HepG2 (cell line): ENCODE measurements around the gene TPRG1L. TPM values are rescaled to one million over a fixed set of nuclear protein-coding genes. Genes with fewer than 3 reads are reported as not detected.

ENCODE experiments used
- GATAD2A ChIP-seq: IDR thresholded peaks from 2 replicates; pipeline ENCODE4 v1.6.1; 2016
- HDAC6 ChIP-seq: fragments of 200-600 bp; sonication (generic); IDR thresholded peaks from 2 replicates; pipeline ENCODE4 v1.7.0; 2017; ENCODE audit warnings: mild to moderate bottlenecking, antibody characterized with exemption, low read length, low read depth
- HNRNPL ChIP-seq: fragments of 200-400 bp; formaldehyde crosslinking; IDR thresholded peaks from 2 replicates; pipeline ENCODE4 v1.6.1; 2017; ENCODE audit warnings: mild to moderate bottlenecking, low read depth, low read length
- MEIS2 ChIP-seq: sonication (generic); formaldehyde crosslinking; IDR thresholded peaks from 2 replicates; pipeline ENCODE4 v1.9.0; 2021; ENCODE audit warnings: mild to moderate bottlenecking, missing genetic modification reagents
- MTF2 ChIP-seq: sonication (generic); formaldehyde crosslinking; IDR thresholded peaks from 2 replicates; pipeline ENCODE4 v1.5.0; 2020; ENCODE audit warnings: missing genetic modification reagents, borderline replicate concordance
- ONECUT2 ChIP-seq: sonication (generic); formaldehyde crosslinking; IDR thresholded peaks from 2 replicates; pipeline ENCODE4 v1.4.0; 2020; ENCODE audit warnings: missing genetic modification reagents
- PHB2 ChIP-seq: fragments of 450-650 bp; IDR thresholded peaks from 2 replicates; pipeline ENCODE4 v1.6.1; 2018; ENCODE audit not compliant: partially characterized antibody
- RBAK ChIP-seq: sonication (generic); formaldehyde crosslinking; IDR thresholded peaks from 2 replicates; pipeline ENCODE4 v1.5.1; 2020; ENCODE audit warnings: mild to moderate bottlenecking, missing genetic modification reagents
- SATB2 ChIP-seq: sonication (generic); formaldehyde crosslinking; IDR thresholded peaks from 2 replicates; pipeline ENCODE4 v1.5.0; 2020; ENCODE audit warnings: missing genetic modification reagents
- TFDP2 ChIP-seq: sonication (generic); formaldehyde crosslinking; IDR thresholded peaks from 2 replicates; pipeline ENCODE4 v1.4.0; 2020; ENCODE audit warnings: missing genetic modification reagents
- ZBTB20 ChIP-seq: sonication (generic); formaldehyde crosslinking; IDR thresholded peaks from 2 replicates; pipeline ENCODE4 v1.8.1; 2023; ENCODE audit warnings: missing genetic modification reagents, low read depth, mild to moderate bottlenecking, borderline replicate concordance
- ZBTB44 ChIP-seq: sonication (generic); formaldehyde crosslinking; IDR thresholded peaks from 2 replicates; pipeline ENCODE4 v1.4.0; 2020; ENCODE audit warnings: missing genetic modification reagents
- ZC3H13 ChIP-seq: sonication (generic); formaldehyde crosslinking; IDR thresholded peaks from 2 replicates; pipeline ENCODE4 v1.8.1; 2023; ENCODE audit warnings: mild to moderate bottlenecking, missing genetic modification reagents, moderate library complexity
- ZC3H4 ChIP-seq: sonication (generic); formaldehyde crosslinking; IDR thresholded peaks from 2 replicates; pipeline ENCODE4 v1.4.0; 2020; ENCODE audit warnings: missing genetic modification reagents, borderline replicate concordance
- ZFP90 ChIP-seq: sonication (generic); formaldehyde crosslinking; IDR thresholded peaks from 2 replicates; pipeline ENCODE4 v1.8.0; 2022; ENCODE audit warnings: missing genetic modification reagents, mild to moderate bottlenecking, inconsistent platforms, borderline replicate concordance
- ZNF138 ChIP-seq: sonication (generic); formaldehyde crosslinking; IDR thresholded peaks from 2 replicates; pipeline ENCODE4 v1.5.0; 2020; ENCODE audit warnings: mild to moderate bottlenecking, low read depth, missing genetic modification reagents
- ZNF20 ChIP-seq: sonication (generic); formaldehyde crosslinking; IDR thresholded peaks from 2 replicates; pipeline ENCODE4 v1.4.0; 2020; ENCODE audit warnings: mild to moderate bottlenecking, moderate library complexity, missing genetic modification reagents
- ZNF333 ChIP-seq: sonication (generic); formaldehyde crosslinking; IDR thresholded peaks from 2 replicates; pipeline ENCODE4 v1.4.0; 2020; ENCODE audit warnings: mild to moderate bottlenecking, missing genetic modification reagents, borderline replicate concordance
- ZNF446 ChIP-seq: sonication (generic); formaldehyde crosslinking; IDR thresholded peaks from 2 replicates; pipeline ENCODE4 v1.5.0; 2020; ENCODE audit warnings: mild to moderate bottlenecking, missing genetic modification reagents
- ZNF451 ChIP-seq: sonication (generic); formaldehyde crosslinking; IDR thresholded peaks from 2 replicates; pipeline ENCODE4 v1.5.0; 2020; ENCODE audit warnings: mild to moderate bottlenecking, missing genetic modification reagents
- ZNF501 ChIP-seq: sonication (generic); formaldehyde crosslinking; IDR thresholded peaks from 2 replicates; pipeline ENCODE4 v1.5.1; 2020; ENCODE audit warnings: mild to moderate bottlenecking, moderate library complexity, missing genetic modification reagents
- ZNF562 ChIP-seq: sonication (generic); formaldehyde crosslinking; IDR thresholded peaks from 2 replicates; pipeline ENCODE4 v1.8.0; 2022; ENCODE audit warnings: missing genetic modification reagents, borderline replicate concordance
- ZNF605 ChIP-seq: sonication (generic); formaldehyde crosslinking; IDR thresholded peaks from 2 replicates; pipeline ENCODE4 v1.8.0; 2022; ENCODE audit warnings: mild to moderate bottlenecking, missing genetic modification reagents
- ZNF788 ChIP-seq: sonication (generic); formaldehyde crosslinking; IDR thresholded peaks from 2 replicates; pipeline ENCODE4 v1.5.0; 2020; ENCODE audit warnings: mild to moderate bottlenecking, missing genetic modification reagents, borderline replicate concordance
- ZNF816 ChIP-seq: sonication (generic); formaldehyde crosslinking; IDR thresholded peaks from 2 replicates; pipeline ENCODE4 v1.8.0; 2022; ENCODE audit warnings: missing genetic modification reagents, mild to moderate bottlenecking, borderline replicate concordance
- ZSCAN12 ChIP-seq: sonication (generic); formaldehyde crosslinking; IDR thresholded peaks from 2 replicates; pipeline ENCODE4 v1.9.0; 2021; ENCODE audit warnings: mild to moderate bottlenecking, missing genetic modification reagents
- ZSCAN21 ChIP-seq: sonication (generic); formaldehyde crosslinking; IDR thresholded peaks from 2 replicates; pipeline ENCODE4 v1.8.0; 2022; ENCODE audit warnings: mild to moderate bottlenecking, missing genetic modification reagents, moderate library complexity, borderline replicate concordance
- polyA plus RNA-seq, 8 experiments: library from polyadenylated mRNA; depleted of rRNA in 3 of 8; stranded (reverse) in 7 of 8; unstranded in 1 of 8; fragments of >200 nt; fragmentation: Illumina TruSeq in 4 of 8; extraction: Trizol in 4 of 8; gene quantifications; 2 replicates each; pipeline versions ENCODE4 v1.2.1 to v1.2.3, GENCODE V29; 2011 to 2016; ENCODE audit warnings: low read depth in 4 of 8, missing spikeins in 1 of 8, mixed read lengths in 1 of 8; ENCODE audit not compliant: insufficient read depth in 1 of 8
- total RNA-seq, 5 experiments: library from RNA; depleted of rRNA; stranded (reverse); fragments of >200 nt; fragmentation: Illumina TruSeq; extraction: Trizol; gene quantifications; 2 replicates each; pipeline ENCODE4 v1.2.3, GENCODE V29; 2016; ENCODE audit warnings: low read depth in 1 of 5
- TF ChIP-seq, protein P1 (sequence below): sonication (generic); formaldehyde crosslinking; IDR thresholded peaks from 2 replicates; pipeline ENCODE4 v1.9.0; 2021; ENCODE audit warnings: missing genetic modification reagents, borderline replicate concordance

Gene TPRG1L
- total and polyA plus RNA-seq, 2 of the 13 experiments (the other 11 are each of a cell fraction or from before 2014, with no cell fraction given): 21.3 to 37.4 TPM

DNA sequence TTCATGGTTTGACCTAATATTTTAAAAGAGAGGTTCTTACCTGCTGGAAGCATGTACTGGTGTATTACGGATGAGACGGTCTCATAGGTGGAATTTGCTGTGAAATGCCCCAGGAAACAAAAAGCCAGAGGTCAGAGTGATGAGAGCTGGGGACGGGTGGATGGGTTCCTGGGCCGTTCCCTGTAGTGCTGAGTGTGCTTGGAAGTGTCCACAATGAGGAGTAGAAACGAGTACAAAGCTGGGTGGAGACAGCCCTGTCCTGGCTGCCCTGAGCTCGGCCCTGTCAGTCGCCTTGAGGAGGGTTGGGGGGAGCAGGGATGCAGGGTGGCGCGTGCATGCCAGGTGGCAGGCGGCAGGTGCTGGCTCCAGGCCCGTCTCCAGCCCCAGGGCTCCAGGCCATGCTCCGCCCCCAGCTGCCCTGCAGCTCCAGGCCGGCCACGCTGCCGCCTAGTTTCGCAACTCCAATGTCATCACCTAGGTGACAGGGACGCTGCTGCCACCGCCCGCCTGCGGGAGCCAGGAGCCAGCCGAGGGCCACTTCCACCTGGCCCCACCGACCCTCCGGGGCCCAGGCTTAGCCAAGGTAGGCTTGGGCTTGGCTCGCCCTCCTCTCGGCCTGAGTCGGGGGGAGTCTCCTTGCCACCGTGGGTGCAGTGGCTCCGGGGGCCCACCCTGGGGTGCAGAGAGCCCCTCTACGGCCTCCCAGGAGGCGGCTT, 43.9 kb downstream of the TPRG1L start (continued):
- no peak for TF ChIP-seq PHB2
- TF ChIP-seq ZNF562 (CRISPR knock-in tag): no peak
- TF ChIP-seq ZC3H13 (CRISPR knock-in tag): no peak
- TF ChIP-seq ZSCAN21: peak; percentile 64; the same call in 1 of the 2 replicates
- TF ChIP-seq HDAC6: no peak
- TF ChIP-seq ZNF20 (CRISPR knock-in tag): no peak
- TF ChIP-seq, protein P1, sequence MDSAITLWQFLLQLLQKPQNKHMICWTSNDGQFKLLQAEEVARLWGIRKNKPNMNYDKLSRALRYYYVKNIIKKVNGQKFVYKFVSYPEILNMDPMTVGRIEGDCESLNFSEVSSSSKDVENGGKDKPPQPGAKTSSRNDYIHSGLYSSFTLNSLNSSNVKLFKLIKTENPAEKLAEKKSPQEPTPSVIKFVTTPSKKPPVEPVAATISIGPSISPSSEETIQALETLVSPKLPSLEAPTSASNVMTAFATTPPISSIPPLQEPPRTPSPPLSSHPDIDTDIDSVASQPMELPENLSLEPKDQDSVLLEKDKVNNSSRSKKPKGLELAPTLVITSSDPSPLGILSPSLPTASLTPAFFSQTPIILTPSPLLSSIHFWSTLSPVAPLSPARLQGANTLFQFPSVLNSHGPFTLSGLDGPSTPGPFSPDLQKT (CRISPR knock-in tag): no peak
- no peak for TF ChIP-seq ZBTB44 (CRISPR knock-in tag)
- no peak for TF ChIP-seq ONECUT2 (CRISPR knock-in tag)
- TF ChIP-seq ZNF333 (CRISPR knock-in tag): 0 out of 2 replicates have a peak, but pooled peaks have one; percentile 48
- TF ChIP-seq ZNF816 (CRISPR knock-in tag): no peak
- peak; percentile 80; the same call in 1 of the 2 replicates for TF ChIP-seq ZFP90 (CRISPR knock-in tag)
- TF ChIP-seq GATAD2A (CRISPR knock-in tag): peak; percentile 46
- peak; percentile 79 for TF ChIP-seq MEIS2
- TF ChIP-seq RBAK: peak; percentile 27; the same call in 1 of the 2 replicates
- no peak for TF ChIP-seq ZC3H4
- no peak for TF ChIP-seq ZSCAN12 (CRISPR knock-in tag)
- TF ChIP-seq ZNF446 (CRISPR knock-in tag): no peak
- no peak for TF ChIP-seq SATB2
- no peak for TF ChIP-seq ZBTB20 (CRISPR knock-in tag)
- no peak; the same call in 1 of the 2 replicates for TF ChIP-seq ZNF605
- TF ChIP-seq ZNF788 (CRISPR knock-in tag): peak; percentile 94; the same call in 1 of the 2 replicates
- 0 out of 2 replicates have a peak, but pooled peaks have one; percentile 57 for TF ChIP-seq ZNF451 (CRISPR knock-in tag)
- no peak for TF ChIP-seq ZNF138
- TF ChIP-seq TFDP2 (CRISPR knock-in tag): peak; percentile 79
- peak; percentile 57 for TF ChIP-seq ZNF501
- TF ChIP-seq MTF2 (CRISPR knock-in tag): no peak
- peak; percentile 81 for TF ChIP-seq HNRNPL
